Breast epithelium (tissue), 3 donors: ENCODE measurements around the gene HCFC1R1.

Experiments used
- CTCF ChIP-seq, 3 donors: fragments of 450-650 bp; IDR thresholded peaks; one replicate each; pipeline ENCODE4 v1.5.1; 2016 to 2017; ENCODE audit warnings: antibody characterized with exemption in 3 of 3, mild to moderate bottlenecking in 3 of 3, moderate library complexity in 3 of 3
- POLR2AphosphoS5 ChIP-seq, 3 donors: sonication (generic); formaldehyde crosslinking; IDR thresholded peaks; one replicate each; pipeline ENCODE4 v1.6.1; 2017; ENCODE audit warnings: antibody characterized with exemption in 3 of 3

DNA sequence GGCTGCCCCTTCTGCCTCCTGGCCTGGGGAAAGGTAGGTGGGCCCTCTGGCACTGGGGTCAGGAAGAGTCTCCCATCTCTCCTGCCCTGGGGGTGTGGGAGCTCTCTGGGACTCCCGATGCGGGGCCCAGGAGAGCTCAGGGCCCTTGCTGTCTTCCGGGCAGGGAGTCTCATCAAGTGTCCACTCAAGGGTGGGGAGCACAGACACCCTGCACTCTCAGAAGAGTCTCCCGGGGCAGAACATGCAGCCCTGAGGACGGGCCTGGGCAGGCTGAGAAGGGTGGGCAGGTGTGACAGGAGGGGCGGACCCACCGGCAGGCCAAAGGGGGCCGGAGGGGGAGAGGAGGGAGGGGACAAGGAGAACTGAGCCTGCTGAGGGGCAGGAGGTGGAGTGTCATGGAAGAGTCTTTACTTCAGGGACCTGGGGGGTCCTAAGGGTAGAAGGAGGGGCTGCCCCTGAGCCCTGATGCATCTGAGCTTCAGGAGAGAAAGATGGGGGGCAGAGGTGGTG, 35.1 kb downstream of the HCFC1R1 start:
- TF ChIP-seq CTCF (IDR thresholded peaks at IDR 0.05) (no peak), POLR2AphosphoS5 (IDR thresholded peaks at IDR 0.05) (no peak)
